ENCODE measurements around the gene ADGRF3.
"Not testable (repeated sequence)": the region's sequence is repeated elsewhere in the genome, so short reads cannot be mapped to it uniquely, and the experiment has no call there.

ADGRF3 gene

GRCh38 chr2:26351375-26352090, 4.9 kb upstream of the ADGRF3 start:
- DNase-seq (ENCODE audit: low spot score) = no peak

GRCh38 chr2:26349690-26350089, 3.1 kb upstream of the ADGRF3 start:
- no peak for DNase-seq (ENCODE audit: low spot score)

- DNase-seq (ENCODE audit: low spot score) = no peak
These were observed 787 bp upstream of the ADGRF3 start for GRCh38 chr2:26347286-26347865.

- DNase-seq (ENCODE audit: low spot score) = peak; percentile 99
These were observed 790 bp downstream of the ADGRF3 start, which contains the start of gene SELENOI for GRCh38 chr2:26345545-26346453. Gene SELENOI, plus strand, starts transcription at chr2:26346143. Its CDS starts 90 bp downstream, at chr2:26346233.

GRCh38 chr2:26345283-26345544, 1.4 kb downstream of the ADGRF3 start:
- DNase-seq (ENCODE audit: low spot score) = no peak

- peak; percentile 80 for DNase-seq (ENCODE audit: low spot score)
These were observed 1.9 kb downstream of the ADGRF3 start for GRCh38 chr2:26344581-26345282.

GRCh38 chr2:26340831-26341230, 5.8 kb downstream of the ADGRF3 start:
- DNase-seq (ENCODE audit: low spot score) = no peak

GRCh38 chr2:26337298-26337697, 9.3 kb downstream of the ADGRF3 start:
- no peak for DNase-seq (ENCODE audit: low spot score)

- no peak for DNase-seq (ENCODE audit: low spot score)
These were observed 9.9 kb downstream of the ADGRF3 start for GRCh38 chr2:26336719-26337118.

GRCh38 chr2:26335231-26335630, 11.4 kb downstream of the ADGRF3 start:
- DNase-seq (ENCODE audit: low spot score) = no peak

- no peak for DNase-seq (ENCODE audit: low spot score)
These were observed 13.3 kb downstream of the ADGRF3 start for GRCh38 chr2:26333293-26333692.

GRCh38 chr2:26331321-26331720, 15.3 kb downstream of the ADGRF3 start:
- not testable (repeated sequence) for DNase-seq (ENCODE audit: low spot score)

GRCh38 chr2:26330604-26331003, 16.0 kb downstream of the ADGRF3 start:
- no peak for DNase-seq (ENCODE audit: low spot score)

- peak; percentile 83 for DNase-seq (ENCODE audit: low spot score)
These were observed 16.5 kb downstream of the ADGRF3 start for GRCh38 chr2:26330114-26330549.

- not testable (repeated sequence) for DNase-seq (ENCODE audit: low spot score)
These were observed 17.5 kb downstream of the ADGRF3 start for GRCh38 chr2:26329083-26329482.

- no peak for DNase-seq (ENCODE audit: low spot score)
These were observed 19.0 kb downstream of the ADGRF3 start for GRCh38 chr2:26327291-26328272.

- no peak for DNase-seq (ENCODE audit: low spot score)
These were observed 20.1 kb downstream of the ADGRF3 start for GRCh38 chr2:26326514-26326913.

- DNase-seq (ENCODE audit: low spot score) = no peak
These were observed 20.7 kb downstream of the ADGRF3 start for GRCh38 chr2:26325851-26326250.

- DNase-seq (ENCODE audit: low spot score) = no peak
These were observed 21.7 kb downstream of the ADGRF3 start for GRCh38 chr2:26324903-26325302.

- not testable (repeated sequence) for DNase-seq (ENCODE audit: low spot score)
These were observed 22.1 kb downstream of the ADGRF3 start for GRCh38 chr2:26324479-26324878.

- no peak for DNase-seq (ENCODE audit: low spot score)
These were observed 27.6 kb downstream of the ADGRF3 start for GRCh38 chr2:26318950-26319349.
